Natural killer cell (primary cell): ENCODE data around the gene CCDC196. TPM values are rescaled to one million over a fixed set of nuclear protein-coding genes. Genes with fewer than 3 reads are reported as not detected.

Source experiments
- ATAC-seq, 3 donors: fragments of 150-1000 bp in 2 of 3; fragments of 200-7000 bp in 1 of 3; cut with Tn5 transposase; 1 replicate in 1 of 3; 2 replicates in 2 of 3; pipeline ENCODE4 v1.10.0; 2021; ENCODE audit warnings: mild to moderate bottlenecking in 2 of 3, moderate library complexity in 2 of 3
- DNase-seq, 2 donors: peaks; one replicate each; pipeline versions ENCODE4 v3.0.0 to v3.0.0-alpha.2; 2013 to 2021; ENCODE audit warnings: mixed read lengths in 1 of 2
- H3K27ac ChIP-seq: one replicate; pipeline ENCODE4 v1.5.1; 2013; ENCODE audit warnings: mild to moderate bottlenecking, low read length
- H3K27me3 ChIP-seq: one replicate; pipeline ENCODE4 v1.6.1; 2013; ENCODE audit warnings: low read length; ENCODE audit not compliant: control insufficient read depth, insufficient read depth
- H3K36me3 ChIP-seq: one replicate; pipeline ENCODE4 v1.6.1; 2013; ENCODE audit warnings: low read length; ENCODE audit not compliant: control insufficient read depth, insufficient read depth
- H3K4me1 ChIP-seq: one replicate; pipeline ENCODE4 v1.6.1; 2013; ENCODE audit warnings: low read length; ENCODE audit not compliant: control insufficient read depth, insufficient read depth
- H3K4me3 ChIP-seq: one replicate; pipeline ENCODE4 v1.5.1; 2013; ENCODE audit warnings: low read length
- H3K9me3 ChIP-seq: one replicate; pipeline ENCODE4 v1.6.1; 2013; ENCODE audit warnings: low read length; ENCODE audit not compliant: control insufficient read depth, insufficient read depth
- H3K27ac Mint-ChIP-seq, 2 donors: one replicate each; pipeline ENCODE4 v1.8.0; 2022; ENCODE audit warnings: mild to moderate bottlenecking in 2 of 2, mixed read lengths in 2 of 2, moderate library complexity in 1 of 2
- H3K27me3 Mint-ChIP-seq, 2 donors: one replicate each; pipeline ENCODE4 v1.8.0; 2022; ENCODE audit warnings: low read depth in 2 of 2, mixed read lengths in 2 of 2
- H3K36me3 Mint-ChIP-seq: one replicate; pipeline ENCODE4 v1.8.0; 2022; ENCODE audit warnings: mixed read lengths
- H3K4me1 Mint-ChIP-seq, 2 donors: one replicate each; pipeline ENCODE4 v1.8.0; 2022; ENCODE audit warnings: mixed read lengths in 2 of 2
- H3K4me3 Mint-ChIP-seq: one replicate; pipeline ENCODE4 v1.8.0; 2022; ENCODE audit warnings: mild to moderate bottlenecking, moderate library complexity, mixed read lengths
- H3K9me3 Mint-ChIP-seq, 2 donors: one replicate each; pipeline ENCODE4 v1.8.0; 2022; ENCODE audit warnings: mixed read lengths in 2 of 2
- CTCF ChIP-seq: fragments of 200-600 bp; IDR thresholded peaks from one replicate; pipeline ENCODE4 v1.8.0; 2022; ENCODE audit warnings: antibody characterized with exemption
- WGBS: methylation state at CpG from one replicate; pipeline ENCODE4 v1.1.7; 2013; ENCODE audit warnings: missing lambda C conversion rate; ENCODE audit not compliant: insufficient coverage; 5-methylcytosine and 5-hydroxymethylcytosine counted together
- intact Hi-C: fragments of 100-400 bp; cut with micrococcal nuclease; formaldehyde crosslinking; loops from one replicate; pipeline ENCODE4 v1.14.2; 2022
- total RNA-seq, 4 donors: library from RNA; stranded (reverse); fragments of 120-200 nt in 1 of 4; gene quantifications; one replicate each; pipeline versions ENCODE4 v1.2.3 to v1.2.4, GENCODE V29; 2013 to 2022

The CCDC196 gene
- total RNA-seq, 3 donors from 2014 or later (not counting 1 experiment from before 2014, with no cell fraction given) = not detected

GRCh38 chr14:66508547-66508845 is 22.3 kb downstream of the CCDC196 start:
- intact Hi-C loops = no loop called here
- H3K27me3 ChIP-seq = peaks cover 6% of the 10 kb centered on the region
- peak overlapping the region; percentile 76 for H3K4me3 ChIP-seq
- Mint-ChIP-seq H3K27ac (peak overlapping the region in 1 of 2 donors; percentile 85), H3K9me3 (no peaks in the 10 kb centered on the region), H3K36me3 (no peaks in the 10 kb centered on the region), H3K27me3 (peaks cover 14 to 26% of the 10 kb centered on the region in 2 donors), H3K4me3 (peak overlapping the region; percentile 96), H3K4me1 (peaks cover 18 to 27% of the 10 kb centered on the region in 2 donors)
- DNase-seq (no peak), ATAC-seq (no peak)
- WGBS = under 1% methylated on average over 19 of the region's 19 CpGs
- H3K27ac ChIP-seq = peak overlapping the region; percentile 64
- peaks cover 17% of the 10 kb centered on the region for H3K4me1 ChIP-seq
- no peaks in the 10 kb centered on the region for H3K9me3 ChIP-seq
- TF ChIP-seq CTCF = no peak
- H3K36me3 ChIP-seq = no peaks in the 10 kb centered on the region

- Mint-ChIP-seq H3K9me3 (no peaks in the 10 kb centered on the region), H3K27ac (peak overlapping the region in 1 of 2 donors; percentile 67), H3K36me3 (no peaks in the 10 kb centered on the region), H3K27me3 (peaks cover 14 to 27% of the 10 kb centered on the region in 2 donors), H3K4me3 (peak overlapping the region; percentile 87), H3K4me1 (peaks cover 18 to 27% of the 10 kb centered on the region in 2 donors)
- under 1% methylated on average over 57 of the region's 57 CpGs for WGBS
- ATAC-seq (no peak), DNase-seq (peak; percentile 22 to 67)
- H3K4me1 ChIP-seq = peaks cover 17% of the 10 kb centered on the region
- peaks cover 6% of the 10 kb centered on the region for H3K27me3 ChIP-seq
- peak overlapping the region; percentile 76 for H3K4me3 ChIP-seq
- no peaks in the 10 kb centered on the region for H3K36me3 ChIP-seq
- intact Hi-C loops = no loop called here
- H3K9me3 ChIP-seq = no peaks in the 10 kb centered on the region
- TF ChIP-seq CTCF = no peak
- no peak overlapping the region for H3K27ac ChIP-seq
Observed at GRCh38 chr14:66508846-66509621, 22.9 kb downstream of the CCDC196 start.

GRCh38 chr14:66509874-66510273 is 23.7 kb downstream of the CCDC196 start:
- no peak overlapping the region for H3K4me3 ChIP-seq
- H3K27ac ChIP-seq = no peak overlapping the region
- peaks cover 6% of the 10 kb centered on the region for H3K27me3 ChIP-seq
- DNase-seq (peak in 1 of 2 donors; percentile 9), ATAC-seq (no peak)
- H3K9me3 ChIP-seq = no peaks in the 10 kb centered on the region
- intact Hi-C loops = no loop called here
- H3K4me1 Mint-ChIP-seq = peaks cover 18 to 27% of the 10 kb centered on the region in 2 donors
- TF ChIP-seq CTCF = no peak
- H3K27me3 Mint-ChIP-seq = peaks cover 14 to 29% of the 10 kb centered on the region in 2 donors
- peak overlapping the region; percentile 87 for H3K4me3 Mint-ChIP-seq
- H3K9me3 Mint-ChIP-seq = no peaks in the 10 kb centered on the region
- no peak overlapping the region for H3K27ac Mint-ChIP-seq
- 77% methylated on average over 1 of the region's 4 CpGs for WGBS
- no peaks in the 10 kb centered on the region for H3K36me3 Mint-ChIP-seq
- H3K36me3 ChIP-seq = no peaks in the 10 kb centered on the region
- peaks cover 17% of the 10 kb centered on the region for H3K4me1 ChIP-seq
